PFSK-1 (cell line): Measurements from ENCODE around the gene TPSD1.

ENCODE experiments used
- FOXP2 ChIP-seq: optimal IDR thresholded peaks from 2 replicates; pipeline ENCODE3; 2011; ENCODE audit warnings: borderline replicate concordance, control low read depth, inconsistent platforms; ENCODE audit not compliant: insufficient read depth; ENCODE audit errors: extremely low read length, extremely low read depth
- POLR2AphosphoS5 ChIP-seq: IDR thresholded peaks from 2 replicates; pipeline ENCODE4 v1.6.1; 2012; ENCODE audit warnings: low read depth, mild to moderate bottlenecking, control low read depth, low read length, moderate library complexity
- SIN3A ChIP-seq: IDR thresholded peaks from 2 replicates; pipeline ENCODE4 v1.6.1; 2012; ENCODE audit warnings: mild to moderate bottlenecking, low read length, moderate library complexity, borderline replicate concordance; ENCODE audit not compliant: insufficient read depth
- TAF1 ChIP-seq: IDR thresholded peaks from 2 replicates; pipeline ENCODE4 v1.6.1; 2012; ENCODE audit warnings: low read length, control low read depth, borderline replicate concordance; ENCODE audit not compliant: insufficient read depth
- TF ChIP-seq, protein P1 (sequence below), 2 experiments: IDR thresholded peaks; 2 replicates each; pipeline versions ENCODE4 v1.6.1 to v1.8.0; 2011 to 2012; ENCODE audit warnings: low read depth in 2 of 2, low read length in 2 of 2, control low read depth in 1 of 2, inconsistent platforms in 1 of 2, mild to moderate bottlenecking in 1 of 2, moderate library complexity in 1 of 2; ENCODE audit not compliant: insufficient read depth in 1 of 2

TPSD1 gene

DNA sequence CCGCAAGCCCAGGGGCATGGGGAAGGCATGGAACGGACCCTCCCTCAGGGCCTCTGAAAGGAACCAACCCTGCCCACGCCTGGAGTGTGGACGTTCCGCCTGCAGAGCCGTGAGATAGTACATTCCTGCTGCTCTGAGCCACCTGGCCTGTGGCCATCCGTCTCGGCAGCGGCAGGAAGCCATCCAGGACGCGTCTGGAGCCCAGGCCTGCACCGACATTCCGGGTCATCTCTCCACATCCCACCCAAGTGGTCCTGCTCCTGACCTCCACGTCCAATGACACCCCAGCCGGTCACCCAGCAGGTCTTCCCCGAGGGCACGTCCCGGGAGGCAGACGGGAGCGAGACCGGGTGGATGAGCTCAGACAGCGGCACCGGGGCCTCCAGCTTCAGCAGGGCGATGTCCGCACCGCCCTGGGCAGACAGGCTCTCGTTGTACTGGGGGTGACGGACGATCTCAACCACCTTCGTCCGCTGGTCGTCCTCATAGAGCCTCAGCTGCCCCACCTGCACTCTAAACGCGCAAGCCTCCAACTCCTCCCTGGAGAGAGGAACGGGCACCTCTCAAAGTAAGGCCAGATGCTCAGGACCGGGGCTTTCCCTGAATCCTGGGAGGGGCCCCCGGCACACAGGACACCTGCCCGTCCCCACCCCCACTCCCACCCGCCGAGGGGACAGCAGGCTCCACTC, 32.3 kb downstream of the TPSD1 start:
- TF ChIP-seq SIN3A (no peak), TAF1 (no peak), FOXP2 (no peak), POLR2AphosphoS5 (no peak)
- TF ChIP-seq, protein P1, sequence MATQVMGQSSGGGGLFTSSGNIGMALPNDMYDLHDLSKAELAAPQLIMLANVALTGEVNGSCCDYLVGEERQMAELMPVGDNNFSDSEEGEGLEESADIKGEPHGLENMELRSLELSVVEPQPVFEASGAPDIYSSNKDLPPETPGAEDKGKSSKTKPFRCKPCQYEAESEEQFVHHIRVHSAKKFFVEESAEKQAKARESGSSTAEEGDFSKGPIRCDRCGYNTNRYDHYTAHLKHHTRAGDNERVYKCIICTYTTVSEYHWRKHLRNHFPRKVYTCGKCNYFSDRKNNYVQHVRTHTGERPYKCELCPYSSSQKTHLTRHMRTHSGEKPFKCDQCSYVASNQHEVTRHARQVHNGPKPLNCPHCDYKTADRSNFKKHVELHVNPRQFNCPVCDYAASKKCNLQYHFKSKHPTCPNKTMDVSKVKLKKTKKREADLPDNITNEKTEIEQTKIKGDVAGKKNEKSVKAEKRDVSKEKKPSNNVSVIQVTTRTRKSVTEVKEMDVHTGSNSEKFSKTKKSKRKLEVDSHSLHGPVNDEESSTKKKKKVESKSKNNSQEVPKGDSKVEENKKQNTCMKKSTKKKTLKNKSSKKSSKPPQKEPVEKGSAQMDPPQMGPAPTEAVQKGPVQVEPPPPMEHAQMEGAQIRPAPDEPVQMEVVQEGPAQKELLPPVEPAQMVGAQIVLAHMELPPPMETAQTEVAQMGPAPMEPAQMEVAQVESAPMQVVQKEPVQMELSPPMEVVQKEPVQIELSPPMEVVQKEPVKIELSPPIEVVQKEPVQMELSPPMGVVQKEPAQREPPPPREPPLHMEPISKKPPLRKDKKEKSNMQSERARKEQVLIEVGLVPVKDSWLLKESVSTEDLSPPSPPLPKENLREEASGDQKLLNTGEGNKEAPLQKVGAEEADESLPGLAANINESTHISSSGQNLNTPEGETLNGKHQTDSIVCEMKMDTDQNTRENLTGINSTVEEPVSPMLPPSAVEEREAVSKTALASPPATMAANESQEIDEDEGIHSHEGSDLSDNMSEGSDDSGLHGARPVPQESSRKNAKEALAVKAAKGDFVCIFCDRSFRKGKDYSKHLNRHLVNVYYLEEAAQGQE (IDR thresholded peaks at IDR 0.05; ENCODE audit: insufficient read depth in 1 of 2, low read depth in 2 of 2, low read length in 2 of 2): no peak

DNA sequence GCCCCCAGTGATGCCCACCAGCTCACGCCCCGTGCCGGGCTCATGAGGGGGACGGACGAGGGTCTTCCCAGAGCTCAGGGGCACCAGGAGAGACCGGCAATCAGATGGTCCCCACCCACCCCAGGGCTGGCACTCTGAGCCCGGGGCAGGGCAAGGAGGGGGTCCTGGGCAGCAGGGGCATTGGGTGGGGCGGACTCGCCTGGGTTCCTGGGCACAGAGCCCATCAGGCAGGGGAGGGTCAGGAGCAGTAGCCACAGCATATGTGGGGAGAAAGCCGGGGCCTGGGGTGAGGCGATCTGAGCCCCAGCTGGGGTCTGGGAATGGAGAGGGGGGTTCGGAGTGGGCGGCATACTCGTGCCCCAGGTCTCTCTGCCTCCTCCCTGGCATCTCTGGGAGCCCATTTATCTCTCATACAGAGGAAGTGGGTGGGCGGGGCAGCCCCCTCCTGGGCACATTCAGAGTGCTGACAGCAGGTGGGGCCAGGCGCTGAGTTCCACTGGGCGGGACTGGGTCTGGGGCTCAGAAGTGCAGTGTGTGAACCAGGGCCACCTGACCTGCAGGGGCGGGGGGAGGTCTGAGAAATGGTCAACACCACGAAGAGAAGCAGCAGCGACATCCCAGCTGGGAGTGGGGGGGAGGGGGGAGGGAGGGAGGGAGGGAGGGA, 33.1 kb downstream of the TPSD1 start:
- TF ChIP-seq SIN3A (no peak), POLR2AphosphoS5 (no peak), FOXP2 (no peak), TAF1 (no peak)
- TF ChIP-seq, protein P1 (IDR thresholded peaks at IDR 0.05; ENCODE audit: insufficient read depth in 1 of 2, low read depth in 2 of 2, low read length in 2 of 2): no peak

DNA sequence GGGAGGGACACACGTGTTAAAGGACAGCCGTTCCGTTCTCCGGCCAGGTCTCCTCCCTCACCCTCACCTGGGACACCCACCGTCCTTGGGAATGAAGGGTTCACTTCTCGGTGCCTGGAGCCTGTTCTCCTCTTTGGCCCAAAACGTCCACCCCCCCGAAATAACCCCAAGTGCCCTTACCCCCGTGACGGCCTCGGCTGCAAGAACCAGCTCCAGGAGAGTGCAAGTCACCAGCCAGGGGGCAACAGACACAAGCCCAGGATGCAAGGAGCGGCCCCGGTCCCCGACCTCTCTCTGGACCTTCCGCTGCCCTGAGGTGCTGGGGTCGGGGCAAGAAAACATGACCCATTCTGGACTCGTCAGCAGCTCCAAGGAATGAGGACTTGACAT, 33.6 kb downstream of the TPSD1 start:
- no peak for TF ChIP-seq SIN3A
- TF ChIP-seq, protein P1 (IDR thresholded peaks at IDR 0.05; ENCODE audit: insufficient read depth in 1 of 2, low read depth in 2 of 2, low read length in 2 of 2): no peak
- no peak for TF ChIP-seq TAF1
- TF ChIP-seq POLR2AphosphoS5: no peak

DNA sequence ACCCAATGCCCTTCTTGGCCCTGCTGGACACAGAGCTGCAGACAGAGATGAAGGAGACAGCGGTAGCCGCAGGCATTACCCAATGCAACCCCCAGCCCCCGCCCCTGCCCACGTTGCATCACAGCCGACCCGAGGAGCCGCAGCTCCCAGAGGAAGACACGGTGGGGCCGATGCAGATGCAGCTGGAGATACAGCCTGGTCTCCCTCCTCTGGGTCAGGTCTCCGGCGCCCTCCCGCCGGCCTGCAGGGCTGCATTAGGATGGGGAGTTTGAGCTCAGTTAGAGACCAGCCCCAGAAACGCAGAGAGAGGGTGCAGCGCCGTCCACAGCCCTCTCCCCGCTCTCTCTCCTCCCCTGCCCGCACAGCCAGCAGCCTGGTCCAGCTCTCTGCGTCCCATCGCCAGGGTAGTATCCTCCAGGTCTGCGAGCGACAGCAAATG, 34.2 kb downstream of the TPSD1 start:
- TF ChIP-seq, protein P1 (IDR thresholded peaks at IDR 0.05; ENCODE audit: insufficient read depth in 1 of 2, low read depth in 2 of 2, low read length in 2 of 2): no peak
- TF ChIP-seq TAF1: no peak
- no peak for TF ChIP-seq SIN3A
- TF ChIP-seq FOXP2: no peak
- no peak for TF ChIP-seq POLR2AphosphoS5
